Bronchial epithelial cell (primary cell): ENCODE measurements around the gene NBEAL1. TPM values are rescaled to one million over a fixed set of nuclear protein-coding genes. Genes with fewer than 3 reads are reported as not detected.
"Not testable (repeated sequence)": the region's sequence is repeated elsewhere in the genome, so short reads cannot be mapped to it uniquely, and the experiment has no call there.

Experiments
- DNase-seq: peaks from one replicate; pipeline ENCODE4 v3.0.0-alpha.2; 2010; ENCODE audit warnings: low read depth
- FAIRE-seq: peaks from 2 replicates; lab custom pipeline; 2011; peaks lifted over from hg19 to GRCh38; lab: Jason Lieb, UNC
- H3K27me3 ChIP-seq: 2 replicates; pipeline ENCODE4 v1.5.1; 2011; ENCODE audit warnings: low read length; ENCODE audit not compliant: control insufficient read depth, insufficient read depth
- H3K36me3 ChIP-seq: 2 replicates; pipeline ENCODE4 v1.5.1; 2011; ENCODE audit warnings: low read length; ENCODE audit not compliant: control insufficient read depth, insufficient read depth
- H3K4me3 ChIP-seq: 2 replicates; pipeline ENCODE4 v1.5.1; 2011; ENCODE audit warnings: mild to moderate bottlenecking, low read depth, low read length, control low read depth
- total RNA-seq: library from RNA; depleted of rRNA; stranded (reverse); fragments of >200 nt; gene quantifications from 2 replicates; pipeline ENCODE4 v1.2.1, GENCODE V29; 2014
- TF ChIP-seq, protein P1 (sequence below): IDR thresholded peaks from 2 replicates; pipeline ENCODE4 v1.5.1; 2011; ENCODE audit warnings: mild to moderate bottlenecking, moderate library complexity, low read length, control low read depth, inconsistent platforms; ENCODE audit not compliant: insufficient read depth, severe bottlenecking

Gene NBEAL1
- total RNA-seq, 1 donor from 2014 or later, result 42.6 TPM

- peaks cover 5% of the 10 kb centered on the region for H3K36me3 ChIP-seq
- no peak for DNase-seq
- TF ChIP-seq, protein P1, sequence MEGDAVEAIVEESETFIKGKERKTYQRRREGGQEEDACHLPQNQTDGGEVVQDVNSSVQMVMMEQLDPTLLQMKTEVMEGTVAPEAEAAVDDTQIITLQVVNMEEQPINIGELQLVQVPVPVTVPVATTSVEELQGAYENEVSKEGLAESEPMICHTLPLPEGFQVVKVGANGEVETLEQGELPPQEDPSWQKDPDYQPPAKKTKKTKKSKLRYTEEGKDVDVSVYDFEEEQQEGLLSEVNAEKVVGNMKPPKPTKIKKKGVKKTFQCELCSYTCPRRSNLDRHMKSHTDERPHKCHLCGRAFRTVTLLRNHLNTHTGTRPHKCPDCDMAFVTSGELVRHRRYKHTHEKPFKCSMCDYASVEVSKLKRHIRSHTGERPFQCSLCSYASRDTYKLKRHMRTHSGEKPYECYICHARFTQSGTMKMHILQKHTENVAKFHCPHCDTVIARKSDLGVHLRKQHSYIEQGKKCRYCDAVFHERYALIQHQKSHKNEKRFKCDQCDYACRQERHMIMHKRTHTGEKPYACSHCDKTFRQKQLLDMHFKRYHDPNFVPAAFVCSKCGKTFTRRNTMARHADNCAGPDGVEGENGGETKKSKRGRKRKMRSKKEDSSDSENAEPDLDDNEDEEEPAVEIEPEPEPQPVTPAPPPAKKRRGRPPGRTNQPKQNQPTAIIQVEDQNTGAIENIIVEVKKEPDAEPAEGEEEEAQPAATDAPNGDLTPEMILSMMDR, result no peak
- no peak overlapping the region for H3K4me3 ChIP-seq
- H3K27me3 ChIP-seq, result no peaks in the 10 kb centered on the region
- no peak for FAIRE-seq
Measured at GRCh38 chr2:203170502-203170901, 155.8 kb downstream of the NBEAL1 start.

DNA sequence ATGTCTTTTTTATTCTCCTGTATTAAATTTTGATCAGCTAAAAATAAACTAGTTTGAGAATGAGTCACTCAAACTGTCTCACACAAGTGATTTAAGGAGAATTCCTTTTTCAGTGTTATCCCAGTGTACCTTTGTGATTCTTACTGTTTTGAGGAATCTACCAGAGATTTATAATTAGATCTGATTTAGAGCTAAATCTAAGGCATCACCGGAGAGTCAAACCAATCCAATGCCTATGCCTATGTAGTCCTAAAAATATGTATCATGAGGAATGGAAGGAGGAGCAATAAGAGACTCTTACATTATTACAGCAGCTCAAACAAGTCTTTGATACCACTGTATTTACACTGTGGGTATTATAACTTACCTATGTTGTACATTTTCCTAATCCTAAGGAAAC, 160.7 kb downstream of the NBEAL1 start:
- FAIRE-seq, result no peak

GRCh38 chr2:203177361-203177760, 162.7 kb downstream of the NBEAL1 start:
- no peak for FAIRE-seq
- H3K36me3 ChIP-seq, result peaks cover 2% of the 10 kb centered on the region
- H3K4me3 ChIP-seq, result no peak overlapping the region
- TF ChIP-seq, protein P1, result no peak
- peak; percentile 39 for DNase-seq
- H3K27me3 ChIP-seq, result no peaks in the 10 kb centered on the region

More for the DNA sequence above, 160.7 kb downstream of the NBEAL1 start:
- DNase-seq, result no peak
- Histone ChIP-seq H3K36me3 (peaks cover 3% of the 10 kb centered on the region), H3K4me3 (no peak overlapping the region), H3K27me3 (no peaks in the 10 kb centered on the region)
- TF ChIP-seq, protein P1, result no peak

GRCh38 chr2:203185864-203186263, 171.2 kb downstream of the NBEAL1 start:
- FAIRE-seq (no peak), DNase-seq (no peak)
- no peaks in the 10 kb centered on the region for H3K27me3 ChIP-seq
- H3K36me3 ChIP-seq, result peaks cover 9% of the 10 kb centered on the region
- H3K4me3 ChIP-seq, result no peak overlapping the region
- TF ChIP-seq, protein P1, result no peak

GRCh38 chr2:203190547-203190946, 175.9 kb downstream of the NBEAL1 start:
- not testable (repeated sequence) for H3K36me3 ChIP-seq, H3K27me3 ChIP-seq, H3K4me3 ChIP-seq, DNase-seq, FAIRE-seq

DNA sequence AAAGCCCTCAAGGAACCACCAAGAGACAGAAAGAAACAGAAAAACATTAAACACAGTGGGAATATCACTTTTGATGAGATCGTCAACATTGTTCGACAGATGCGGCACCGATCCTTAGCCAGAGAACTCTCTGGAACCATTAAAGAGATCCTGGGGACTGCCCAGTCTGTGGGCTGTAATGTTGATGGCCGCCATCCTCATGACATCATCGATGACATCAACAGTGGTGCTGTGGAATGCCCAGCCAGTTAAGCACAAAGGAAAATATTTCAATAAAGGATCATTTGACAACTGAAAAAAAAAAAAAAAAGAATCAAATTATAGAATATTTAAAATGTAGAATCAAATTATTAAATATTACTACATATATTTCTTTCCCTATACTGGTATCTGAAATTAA, 176.4 kb downstream of the NBEAL1 start:
- not testable (repeated sequence) for H3K36me3 ChIP-seq, H3K27me3 ChIP-seq, DNase-seq, H3K4me3 ChIP-seq, FAIRE-seq

GRCh38 chr2:203191961-203192360, 177.3 kb downstream of the NBEAL1 start:
- Histone ChIP-seq H3K36me3 (peaks cover 5% of the 10 kb centered on the region), H3K27me3 (no peaks in the 10 kb centered on the region), H3K4me3 (no peak overlapping the region)
- no peak for DNase-seq
- no peak for FAIRE-seq
- TF ChIP-seq, protein P1, result no peak
